SH-SY5Y (cell line): Measurements from ENCODE around the gene CD164L2.

ENCODE experiments used
- GATA2 ChIP-seq: IDR thresholded peaks from 2 replicates; pipeline ENCODE4 v1.6.1; 2011; ENCODE audit warnings: mild to moderate bottlenecking, low read depth, low read length
- GATA3 ChIP-seq: IDR thresholded peaks from 2 replicates; pipeline ENCODE4 v1.6.1; 2011; ENCODE audit warnings: low read depth, mild to moderate bottlenecking, low read length, moderate library complexity

The CD164L2 gene

GRCh38 chr1:27351541-27352107 lies 31.5 kb downstream of the CD164L2 start:
- TF ChIP-seq GATA3 (no peak), GATA2 (no peak)

- no peak for TF ChIP-seq GATA3
- no peak for TF ChIP-seq GATA2
Measured at GRCh38 chr1:27350663-27351540, 32.2 kb downstream of the CD164L2 start.

- TF ChIP-seq GATA2: no peak
- TF ChIP-seq GATA3: no peak
Measured at GRCh38 chr1:27349784-27350662, 33.1 kb downstream of the CD164L2 start.

GRCh38 chr1:27348861-27349783 lies 34.0 kb downstream of the CD164L2 start:
- TF ChIP-seq GATA3 (no peak), GATA2 (no peak)

- TF ChIP-seq GATA3 (no peak), GATA2 (no peak)
Measured at GRCh38 chr1:27346991-27347624, 36.0 kb downstream of the CD164L2 start.

DNA sequence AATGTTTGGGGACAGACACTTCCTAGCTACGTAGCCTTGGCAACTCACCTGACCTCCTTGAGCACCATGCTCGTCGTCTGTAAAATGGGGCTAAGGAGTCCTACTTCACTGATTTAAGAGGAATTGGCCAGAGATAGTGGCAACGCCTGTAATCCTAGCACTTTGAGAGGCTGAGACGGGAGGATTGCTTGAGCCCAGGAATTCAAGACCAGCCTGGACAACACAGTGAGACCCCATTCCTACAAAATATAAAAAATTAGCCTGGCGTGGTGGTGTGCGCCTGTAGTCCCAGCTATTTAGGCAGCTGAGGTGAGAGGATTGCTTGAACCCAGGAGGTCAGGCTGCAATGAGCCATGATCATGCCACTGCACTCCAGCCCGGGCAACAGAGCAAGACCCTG lies 36.8 kb downstream of the CD164L2 start:
- no peak for TF ChIP-seq GATA2
- TF ChIP-seq GATA3: no peak

GRCh38 chr1:27345272-27345671 lies 37.9 kb downstream of the CD164L2 start:
- no peak for TF ChIP-seq GATA2

DNA sequence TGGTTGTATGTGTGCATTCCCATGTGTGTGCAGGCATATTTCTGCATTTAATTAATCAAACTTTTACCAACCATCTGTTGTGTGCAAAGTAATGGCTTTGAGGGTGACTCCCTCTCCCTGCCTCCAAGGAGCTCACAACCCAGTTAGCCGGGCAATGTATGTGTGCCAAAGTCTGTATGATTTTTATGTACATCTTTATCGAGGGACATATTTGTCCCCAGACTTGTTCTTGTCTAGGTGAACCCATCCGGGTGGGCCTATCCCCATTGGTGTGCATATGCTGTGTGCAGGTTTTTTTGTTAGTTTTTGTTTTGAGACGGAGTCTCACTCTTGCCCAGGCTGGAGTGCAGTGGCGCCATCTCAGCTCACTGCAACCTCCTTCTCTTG lies 39.5 kb downstream of the CD164L2 start:
- TF ChIP-seq GATA3 (no peak), GATA2 (no peak)

- no peak for TF ChIP-seq GATA3
- no peak for TF ChIP-seq GATA2
Measured at GRCh38 chr1:27342778-27343638, 40.1 kb downstream of the CD164L2 start.

DNA sequence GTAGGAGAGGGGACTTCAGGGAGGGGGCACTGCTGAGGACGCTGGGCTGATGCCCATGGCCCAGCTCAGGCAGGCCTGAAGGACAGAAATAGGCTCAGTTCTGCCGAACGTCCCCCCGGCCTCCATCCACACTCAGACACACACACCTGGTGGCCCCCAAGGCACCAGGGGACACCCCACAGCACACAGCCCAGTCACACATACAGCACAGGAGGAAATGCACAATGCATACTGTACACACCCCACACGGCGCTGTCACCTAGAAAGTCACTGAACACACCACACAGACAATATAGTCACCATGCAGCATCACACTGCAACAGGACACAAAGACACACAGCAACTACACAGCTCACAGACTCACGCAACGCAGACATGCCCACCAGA lies 40.7 kb downstream of the CD164L2 start:
- no peak for TF ChIP-seq GATA3

- no peak for TF ChIP-seq GATA2
- no peak for TF ChIP-seq GATA3
Measured at GRCh38 chr1:27341525-27342252, 41.4 kb downstream of the CD164L2 start, which contains the start of gene SYTL1. Gene SYTL1 (plus strand): TSS chr1:27342022. CDS start chr1:27345335, 3,313 bp downstream.
